GM23338 (cell line): ENCODE results near the gene TRIM32. TPM values are rescaled to one million over a fixed set of nuclear protein-coding genes. Genes with fewer than 3 reads are reported as not detected.

Experiments
- ATAC-seq: fragments of 200-7000 bp; cut with Tn5 transposase; 3 replicates; pipeline ENCODE4 v1.9.1; 2020
- DNase-seq: peaks from one replicate; pipeline ENCODE4 v3.0.0-alpha.2; 2015; ENCODE audit warnings: low spot score
- H2AFZ ChIP-seq: fragments of 200-600 bp; sonication (generic); 2 replicates; pipeline ENCODE4 v1.8.0; 2016; ENCODE audit warnings: antibody characterized with exemption, mild to moderate bottlenecking, moderate library complexity
- H3F3A ChIP-seq: fragments of 200-600 bp; sonication (generic); replicated peaks from 2 replicates; pipeline ENCODE4 v1.8.0; 2017; ENCODE audit warnings: antibody characterized with exemption, mixed run types, low read depth
- H3K27ac ChIP-seq: fragments of 200-600 bp; sonication (generic); 2 replicates; pipeline ENCODE4 v1.6.1; 2016; ENCODE audit warnings: low read depth
- H3K27me3 ChIP-seq: fragments of 200-600 bp; sonication (generic); 2 replicates; pipeline ENCODE4 v1.8.0; 2016; ENCODE audit warnings: mild to moderate bottlenecking, mixed run types, moderate library complexity; ENCODE audit not compliant: insufficient read depth
- H3K36me3 ChIP-seq: fragments of 200-600 bp; sonication (generic); 2 replicates; pipeline ENCODE4 v1.8.0; 2016; ENCODE audit warnings: mild to moderate bottlenecking; ENCODE audit not compliant: insufficient read depth
- H3K4me1 ChIP-seq: fragments of 200-600 bp; sonication (generic); 2 replicates; pipeline ENCODE4 v1.8.0; 2016; ENCODE audit warnings: mild to moderate bottlenecking, moderate library complexity; ENCODE audit not compliant: insufficient read depth
- H3K4me2 ChIP-seq: fragments of 200-600 bp; sonication (generic); 2 replicates; pipeline ENCODE4 v1.7.1; 2017; ENCODE audit warnings: mixed run types
- H3K4me3 ChIP-seq: fragments of 200-600 bp; sonication (generic); 2 replicates; pipeline ENCODE4 v1.6.1; 2016; ENCODE audit warnings: mixed run types
- H3K79me2 ChIP-seq: fragments of 200-600 bp; sonication (generic); replicated peaks from 2 replicates; pipeline ENCODE4 v1.8.0; 2017; ENCODE audit warnings: mild to moderate bottlenecking; ENCODE audit not compliant: insufficient read depth
- H3K9me2 ChIP-seq: fragments of 200-600 bp; sonication (generic); 2 replicates; pipeline ENCODE4 v1.8.0; 2017; ENCODE audit not compliant: insufficient read depth
- H4K20me1 ChIP-seq: fragments of 200-600 bp; sonication (generic); replicated peaks from 2 replicates; pipeline ENCODE4 v1.8.0; 2017; ENCODE audit warnings: mild to moderate bottlenecking; ENCODE audit not compliant: insufficient read depth
- H3K27ac Mint-ChIP-seq: 2 replicates; pipeline ENCODE4 v1.8.0; 2020; ENCODE audit warnings: inconsistent platforms, mild to moderate bottlenecking, moderate library complexity, mixed read lengths
- H3K27me3 Mint-ChIP-seq: 3 replicates; pipeline ENCODE4 v1.8.0; 2022; ENCODE audit warnings: low read depth, mild to moderate bottlenecking, moderate library complexity, mixed read lengths, inconsistent platforms; ENCODE audit not compliant: insufficient read depth, poor library complexity
- H3K36me3 Mint-ChIP-seq: 3 replicates; pipeline ENCODE4 v1.8.0; 2021; ENCODE audit warnings: low read depth, mild to moderate bottlenecking, inconsistent platforms, moderate library complexity, mixed read lengths
- H3K4me1 Mint-ChIP-seq: 3 replicates; pipeline ENCODE4 v1.8.0; 2020; ENCODE audit warnings: mild to moderate bottlenecking, inconsistent platforms, mixed read lengths
- H3K4me3 Mint-ChIP-seq: 3 replicates; pipeline ENCODE4 v1.8.0; 2021; ENCODE audit warnings: moderate library complexity, mild to moderate bottlenecking, inconsistent platforms, mixed read lengths
- H3K9me3 Mint-ChIP-seq: 3 replicates; pipeline ENCODE4 v1.8.0; 2020; ENCODE audit warnings: moderate library complexity, mild to moderate bottlenecking, inconsistent platforms, mixed read lengths
- CREB1 ChIP-seq: fragments of 250-450 bp; sonication (Bioruptor Pico); IDR thresholded peaks from 2 replicates; pipeline ENCODE4 v1.5.0; 2020; ENCODE audit warnings: low read depth, mild to moderate bottlenecking, moderate library complexity
- EZH2 ChIP-seq: fragments of 200-600 bp; sonication (generic); IDR thresholded peaks from one replicate; pipeline ENCODE4 v1.8.0; 2017; ENCODE audit warnings: antibody characterized with exemption, mild to moderate bottlenecking, low read depth; ENCODE audit not compliant: unreplicated experiment
- EZH2phosphoT487 ChIP-seq: fragments of 200-600 bp; sonication (generic); IDR thresholded peaks from one replicate; pipeline ENCODE4 v1.8.1; 2018; ENCODE audit warnings: antibody characterized with exemption; ENCODE audit not compliant: unreplicated experiment
- JUNB ChIP-seq: IDR thresholded peaks from one replicate; pipeline ENCODE4 v1.6.1; 2016; ENCODE audit warnings: antibody characterized with exemption; ENCODE audit not compliant: unreplicated experiment
- STAT1 ChIP-seq: IDR thresholded peaks from one replicate; pipeline ENCODE4 v1.6.1; 2016; ENCODE audit warnings: antibody characterized with exemption; ENCODE audit not compliant: unreplicated experiment
- ZNF114 ChIP-seq: fragments of 250-450 bp; sonication (Bioruptor Pico); IDR thresholded peaks from 2 replicates; pipeline ENCODE4 v1.5.0; 2020; ENCODE audit warnings: mild to moderate bottlenecking, moderate library complexity
- ZNF331 ChIP-seq: fragments of 250-450 bp; sonication (Bioruptor Pico); IDR thresholded peaks from 2 replicates; pipeline ENCODE4 v1.5.0; 2020; ENCODE audit warnings: low read depth, mild to moderate bottlenecking, moderate library complexity
- polyA plus RNA-seq: library from polyadenylated mRNA; unstranded; fragments of >200 nt; fragmentation: Nextera tagmentation; extraction: Ambion mirVana; gene quantifications from 2 replicates; pipeline ENCODE4 v1.2.1, GENCODE V29; 2016
- total RNA-seq: library from RNA; depleted of rRNA; stranded (reverse); fragments of >200 nt; shearing (Covaris generic); gene quantifications from 2 replicates; pipeline ENCODE4 v1.2.3, GENCODE V29; 2014
- TF ChIP-seq, protein P1 (sequence below): IDR thresholded peaks from one replicate; pipeline ENCODE4 v1.6.1; 2018; ENCODE audit warnings: antibody characterized with exemption; ENCODE audit not compliant: unreplicated experiment
- TF ChIP-seq, protein P2 (sequence below), 2 experiments: fragments of 200-600 bp in 1 of 2; sonication (generic) in 1 of 2; conservative IDR thresholded peaks; 2 replicates each; pipeline versions ENCODE4 v1.5.1 to v1.6.1; 2016 to 2017; ENCODE audit warnings: antibody characterized with exemption in 2 of 2, low read depth in 2 of 2, mild to moderate bottlenecking in 2 of 2, moderate library complexity in 1 of 2
- TF ChIP-seq, protein P3 (sequence below): fragments of 250-450 bp; sonication (Bioruptor Pico); IDR thresholded peaks from 2 replicates; pipeline ENCODE4 v1.5.0; 2020; ENCODE audit warnings: mild to moderate bottlenecking, moderate library complexity

Gene TRIM32
- total and polyA plus RNA-seq, 2 experiments from 2014 or later, result 6.7 to 16.3 TPM

DNA sequence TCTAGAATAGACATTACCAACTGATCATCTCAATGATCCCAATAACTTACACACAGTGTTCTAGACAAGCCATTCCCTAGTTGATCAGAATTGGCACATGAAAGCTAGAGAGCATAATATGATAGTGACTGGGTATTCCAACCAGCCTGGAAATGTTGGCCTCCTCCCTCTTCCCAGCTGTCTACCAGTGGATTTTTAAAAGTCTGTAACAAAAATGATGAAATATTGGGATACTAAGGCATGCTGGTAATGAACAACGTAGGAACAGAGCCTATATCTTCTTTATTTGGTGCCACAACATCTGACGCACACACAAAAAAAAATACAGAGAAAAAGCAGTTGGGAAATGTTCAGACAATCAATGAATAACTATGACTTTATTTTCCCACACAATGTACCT, 34.8 kb downstream of the TRIM32 start:
- Histone ChIP-seq H3K4me2 (no peak overlapping the region), H4K20me1 (no peaks in the 10 kb centered on the region), H3K79me2 (no peaks in the 10 kb centered on the region), H3K36me3 (no peaks in the 10 kb centered on the region), H3K4me3 (no peak overlapping the region), H3K9me2 (peaks cover 10% of the 10 kb centered on the region; the same call in 1 of the 2 replicates), H3K27me3 (no peaks in the 10 kb centered on the region), H2AFZ (no peak overlapping the region), H3F3A (no peaks in the 10 kb centered on the region), H3K27ac (no peak overlapping the region), H3K4me1 (peaks cover 10% of the 10 kb centered on the region; the same call in 1 of the 2 replicates)
- H3K27me3 Mint-ChIP-seq, result peaks cover 4% of the 10 kb centered on the region
- DNase-seq, result no peak
- H3K36me3 Mint-ChIP-seq, result no peaks in the 10 kb centered on the region
- no peak for TF ChIP-seq EZH2phosphoT487
- TF ChIP-seq CREB1 (CRISPR knock-in tag), result no peak
- peaks cover 17% of the 10 kb centered on the region; the same call in 2 of the 3 replicates for H3K4me1 Mint-ChIP-seq
- ATAC-seq, result no peak
- no peak overlapping the region for H3K27ac Mint-ChIP-seq
- H3K9me3 Mint-ChIP-seq, result no peaks in the 10 kb centered on the region
- H3K4me3 Mint-ChIP-seq, result no peak overlapping the region

DNA sequence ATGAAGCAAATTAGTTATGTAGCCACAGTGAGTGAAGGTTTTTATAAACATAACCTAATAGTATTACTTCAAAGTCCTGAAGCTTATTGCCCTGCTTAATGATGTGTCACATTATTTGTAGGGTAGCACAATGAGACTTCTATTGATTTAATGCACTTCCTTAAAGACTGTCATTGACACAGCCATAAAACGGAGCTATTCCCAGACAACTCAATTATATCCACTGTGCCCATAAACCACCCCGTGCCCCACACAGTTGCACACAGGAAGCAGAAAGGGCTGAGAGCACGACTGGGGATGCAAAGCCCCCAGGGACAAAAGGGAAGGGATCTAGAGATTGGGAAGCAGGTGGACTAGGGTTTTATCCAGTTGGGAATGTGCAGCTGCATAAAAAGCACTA, 37.0 kb downstream of the TRIM32 start:
- no peaks in the 10 kb centered on the region for H3K9me3 Mint-ChIP-seq
- H3F3A ChIP-seq, result no peaks in the 10 kb centered on the region
- no peaks in the 10 kb centered on the region for H3K36me3 Mint-ChIP-seq
- peaks cover 4% of the 10 kb centered on the region for H3K27me3 Mint-ChIP-seq
- no peak overlapping the region for H2AFZ ChIP-seq
- H3K4me3 Mint-ChIP-seq, result no peak overlapping the region
- no peak overlapping the region for H3K27ac Mint-ChIP-seq
- peaks cover 10% of the 10 kb centered on the region; the same call in 1 of the 2 replicates for H3K4me1 ChIP-seq
- H3K27ac ChIP-seq, result no peak overlapping the region
- H4K20me1 ChIP-seq, result no peaks in the 10 kb centered on the region
- peaks cover 20% of the 10 kb centered on the region; the same call in 2 of the 3 replicates for H3K4me1 Mint-ChIP-seq
- DNase-seq (no peak), ATAC-seq (no peak)
- H3K4me2 ChIP-seq, result no peak overlapping the region
- H3K79me2 ChIP-seq, result no peaks in the 10 kb centered on the region
- no peak overlapping the region for H3K4me3 ChIP-seq
- H3K9me2 ChIP-seq, result peaks cover 8% of the 10 kb centered on the region; the same call in 1 of the 2 replicates
- H3K27me3 ChIP-seq, result no peaks in the 10 kb centered on the region
- H3K36me3 ChIP-seq, result no peaks in the 10 kb centered on the region
- TF ChIP-seq EZH2 (no peak), ZNF331 (CRISPR knock-in tag) (no peak), JUNB (no peak), STAT1 (no peak), ZNF114 (CRISPR knock-in tag) (no peak), EZH2phosphoT487 (no peak)
- TF ChIP-seq, protein P1, sequence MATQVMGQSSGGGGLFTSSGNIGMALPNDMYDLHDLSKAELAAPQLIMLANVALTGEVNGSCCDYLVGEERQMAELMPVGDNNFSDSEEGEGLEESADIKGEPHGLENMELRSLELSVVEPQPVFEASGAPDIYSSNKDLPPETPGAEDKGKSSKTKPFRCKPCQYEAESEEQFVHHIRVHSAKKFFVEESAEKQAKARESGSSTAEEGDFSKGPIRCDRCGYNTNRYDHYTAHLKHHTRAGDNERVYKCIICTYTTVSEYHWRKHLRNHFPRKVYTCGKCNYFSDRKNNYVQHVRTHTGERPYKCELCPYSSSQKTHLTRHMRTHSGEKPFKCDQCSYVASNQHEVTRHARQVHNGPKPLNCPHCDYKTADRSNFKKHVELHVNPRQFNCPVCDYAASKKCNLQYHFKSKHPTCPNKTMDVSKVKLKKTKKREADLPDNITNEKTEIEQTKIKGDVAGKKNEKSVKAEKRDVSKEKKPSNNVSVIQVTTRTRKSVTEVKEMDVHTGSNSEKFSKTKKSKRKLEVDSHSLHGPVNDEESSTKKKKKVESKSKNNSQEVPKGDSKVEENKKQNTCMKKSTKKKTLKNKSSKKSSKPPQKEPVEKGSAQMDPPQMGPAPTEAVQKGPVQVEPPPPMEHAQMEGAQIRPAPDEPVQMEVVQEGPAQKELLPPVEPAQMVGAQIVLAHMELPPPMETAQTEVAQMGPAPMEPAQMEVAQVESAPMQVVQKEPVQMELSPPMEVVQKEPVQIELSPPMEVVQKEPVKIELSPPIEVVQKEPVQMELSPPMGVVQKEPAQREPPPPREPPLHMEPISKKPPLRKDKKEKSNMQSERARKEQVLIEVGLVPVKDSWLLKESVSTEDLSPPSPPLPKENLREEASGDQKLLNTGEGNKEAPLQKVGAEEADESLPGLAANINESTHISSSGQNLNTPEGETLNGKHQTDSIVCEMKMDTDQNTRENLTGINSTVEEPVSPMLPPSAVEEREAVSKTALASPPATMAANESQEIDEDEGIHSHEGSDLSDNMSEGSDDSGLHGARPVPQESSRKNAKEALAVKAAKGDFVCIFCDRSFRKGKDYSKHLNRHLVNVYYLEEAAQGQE, result no peak
- TF ChIP-seq, protein P2, sequence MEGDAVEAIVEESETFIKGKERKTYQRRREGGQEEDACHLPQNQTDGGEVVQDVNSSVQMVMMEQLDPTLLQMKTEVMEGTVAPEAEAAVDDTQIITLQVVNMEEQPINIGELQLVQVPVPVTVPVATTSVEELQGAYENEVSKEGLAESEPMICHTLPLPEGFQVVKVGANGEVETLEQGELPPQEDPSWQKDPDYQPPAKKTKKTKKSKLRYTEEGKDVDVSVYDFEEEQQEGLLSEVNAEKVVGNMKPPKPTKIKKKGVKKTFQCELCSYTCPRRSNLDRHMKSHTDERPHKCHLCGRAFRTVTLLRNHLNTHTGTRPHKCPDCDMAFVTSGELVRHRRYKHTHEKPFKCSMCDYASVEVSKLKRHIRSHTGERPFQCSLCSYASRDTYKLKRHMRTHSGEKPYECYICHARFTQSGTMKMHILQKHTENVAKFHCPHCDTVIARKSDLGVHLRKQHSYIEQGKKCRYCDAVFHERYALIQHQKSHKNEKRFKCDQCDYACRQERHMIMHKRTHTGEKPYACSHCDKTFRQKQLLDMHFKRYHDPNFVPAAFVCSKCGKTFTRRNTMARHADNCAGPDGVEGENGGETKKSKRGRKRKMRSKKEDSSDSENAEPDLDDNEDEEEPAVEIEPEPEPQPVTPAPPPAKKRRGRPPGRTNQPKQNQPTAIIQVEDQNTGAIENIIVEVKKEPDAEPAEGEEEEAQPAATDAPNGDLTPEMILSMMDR (conservative IDR thresholded peaks at IDR 0.05; ENCODE audit: low read depth in 2 of 2), result no peak
- TF ChIP-seq, protein P3, sequence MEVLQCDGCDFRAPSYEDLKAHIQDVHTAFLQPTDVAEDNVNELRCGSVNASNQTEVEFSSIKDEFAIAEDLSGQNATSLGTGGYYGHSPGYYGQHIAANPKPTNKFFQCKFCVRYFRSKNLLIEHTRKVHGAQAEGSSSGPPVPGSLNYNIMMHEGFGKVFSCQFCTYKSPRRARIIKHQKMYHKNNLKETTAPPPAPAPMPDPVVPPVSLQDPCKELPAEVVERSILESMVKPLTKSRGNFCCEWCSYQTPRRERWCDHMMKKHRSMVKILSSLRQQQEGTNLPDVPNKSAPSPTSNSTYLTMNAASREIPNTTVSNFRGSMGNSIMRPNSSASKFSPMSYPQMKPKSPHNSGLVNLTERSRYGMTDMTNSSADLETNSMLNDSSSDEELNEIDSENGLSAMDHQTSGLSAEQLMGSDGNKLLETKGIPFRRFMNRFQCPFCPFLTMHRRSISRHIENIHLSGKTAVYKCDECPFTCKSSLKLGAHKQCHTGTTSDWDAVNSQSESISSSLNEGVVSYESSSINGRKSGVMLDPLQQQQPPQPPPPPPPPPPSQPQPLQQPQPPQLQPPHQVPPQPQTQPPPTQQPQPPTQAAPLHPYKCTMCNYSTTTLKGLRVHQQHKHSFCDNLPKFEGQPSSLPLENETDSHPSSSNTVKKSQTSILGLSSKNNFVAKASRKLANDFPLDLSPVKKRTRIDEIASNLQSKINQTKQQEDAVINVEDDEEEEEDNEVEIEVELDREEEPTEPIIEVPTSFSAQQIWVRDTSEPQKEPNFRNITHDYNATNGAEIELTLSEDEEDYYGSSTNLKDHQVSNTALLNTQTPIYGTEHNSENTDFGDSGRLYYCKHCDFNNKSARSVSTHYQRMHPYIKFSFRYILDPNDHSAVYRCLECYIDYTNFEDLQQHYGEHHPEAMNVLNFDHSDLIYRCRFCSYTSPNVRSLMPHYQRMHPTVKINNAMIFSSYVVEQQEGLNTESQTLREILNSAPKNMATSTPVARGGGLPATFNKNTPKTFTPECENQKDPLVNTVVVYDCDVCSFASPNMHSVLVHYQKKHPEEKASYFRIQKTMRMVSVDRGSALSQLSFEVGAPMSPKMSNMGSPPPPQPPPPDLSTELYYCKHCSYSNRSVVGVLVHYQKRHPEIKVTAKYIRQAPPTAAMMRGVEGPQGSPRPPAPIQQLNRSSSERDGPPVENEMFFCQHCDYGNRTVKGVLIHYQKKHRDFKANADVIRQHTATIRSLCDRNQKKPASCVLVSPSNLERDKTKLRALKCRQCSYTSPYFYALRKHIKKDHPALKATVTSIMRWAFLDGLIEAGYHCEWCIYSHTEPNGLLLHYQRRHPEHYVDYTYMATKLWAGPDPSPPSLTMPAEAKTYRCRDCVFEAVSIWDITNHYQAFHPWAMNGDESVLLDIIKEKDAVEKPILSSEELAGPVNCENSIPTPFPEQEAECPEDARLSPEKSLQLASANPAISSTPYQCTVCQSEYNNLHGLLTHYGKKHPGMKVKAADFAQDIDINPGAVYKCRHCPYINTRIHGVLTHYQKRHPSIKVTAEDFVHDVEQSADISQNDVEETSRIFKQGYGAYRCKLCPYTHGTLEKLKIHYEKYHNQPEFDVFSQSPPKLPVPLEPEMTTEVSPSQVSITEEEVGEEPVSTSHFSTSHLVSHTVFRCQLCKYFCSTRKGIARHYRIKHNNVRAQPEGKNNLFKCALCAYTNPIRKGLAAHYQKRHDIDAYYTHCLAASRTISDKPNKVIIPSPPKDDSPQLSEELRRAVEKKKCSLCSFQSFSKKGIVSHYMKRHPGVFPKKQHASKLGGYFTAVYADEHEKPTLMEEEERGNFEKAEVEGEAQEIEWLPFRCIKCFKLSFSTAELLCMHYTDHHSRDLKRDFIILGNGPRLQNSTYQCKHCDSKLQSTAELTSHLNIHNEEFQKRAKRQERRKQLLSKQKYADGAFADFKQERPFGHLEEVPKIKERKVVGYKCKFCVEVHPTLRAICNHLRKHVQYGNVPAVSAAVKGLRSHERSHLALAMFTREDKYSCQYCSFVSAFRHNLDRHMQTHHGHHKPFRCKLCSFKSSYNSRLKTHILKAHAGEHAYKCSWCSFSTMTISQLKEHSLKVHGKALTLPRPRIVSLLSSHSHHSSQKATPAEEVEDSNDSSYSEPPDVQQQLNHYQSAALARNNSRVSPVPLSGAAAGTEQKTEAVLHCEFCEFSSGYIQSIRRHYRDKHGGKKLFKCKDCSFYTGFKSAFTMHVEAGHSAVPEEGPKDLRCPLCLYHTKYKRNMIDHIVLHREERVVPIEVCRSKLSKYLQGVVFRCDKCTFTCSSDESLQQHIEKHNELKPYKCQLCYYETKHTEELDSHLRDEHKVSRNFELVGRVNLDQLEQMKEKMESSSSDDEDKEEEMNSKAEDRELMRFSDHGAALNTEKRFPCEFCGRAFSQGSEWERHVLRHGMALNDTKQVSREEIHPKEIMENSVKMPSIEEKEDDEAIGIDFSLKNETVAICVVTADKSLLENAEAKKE (CRISPR knock-in tag), result no peak
